C4-2B (cell line): ENCODE measurements around the gene CSNK2A1.

ENCODE experiments used
- ZFX ChIP-seq: fragments of 450-650 bp; IDR thresholded peaks from 2 replicates; pipeline ENCODE4 v1.6.1; 2017
- TF ChIP-seq, protein P1 (sequence below): fragments of 450-650 bp; conservative IDR thresholded peaks from 2 replicates; pipeline ENCODE4 v1.5.1; 2017; ENCODE audit warnings: mild to moderate bottlenecking

DNA sequence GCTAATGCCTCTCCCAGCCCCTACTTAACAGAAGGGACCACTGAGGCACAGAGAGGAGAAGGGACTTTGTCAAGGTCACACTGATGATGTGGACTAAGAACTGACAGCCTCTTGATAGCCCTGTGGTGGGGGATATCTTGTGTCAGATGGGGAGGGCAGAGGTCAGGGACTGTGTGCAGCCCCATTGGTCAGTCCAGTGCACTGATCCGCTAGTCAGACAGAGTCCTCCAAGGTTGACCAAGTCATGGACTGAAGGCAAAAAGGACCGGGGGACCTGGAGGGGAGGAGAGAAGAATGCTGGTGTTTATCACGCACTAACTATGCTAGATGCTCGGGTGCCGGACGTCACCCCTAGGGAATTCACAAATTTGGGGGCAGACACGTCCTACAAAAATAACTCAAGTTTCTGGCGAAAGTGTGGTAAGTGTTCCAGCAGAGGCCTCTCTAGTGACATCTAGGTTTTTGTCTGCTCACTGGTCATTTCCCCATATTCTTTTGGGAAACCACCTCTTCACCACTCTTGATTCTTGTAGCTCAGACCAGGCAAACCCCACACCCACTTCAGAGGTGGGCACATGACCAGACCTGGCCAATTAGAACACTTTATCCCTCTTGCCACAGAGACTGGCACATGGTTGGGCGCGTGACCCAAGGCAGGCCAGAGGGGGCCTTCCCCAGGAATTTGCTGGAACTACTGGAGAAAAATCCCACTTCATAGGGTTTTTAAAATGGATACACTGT is 45.5 kb upstream of the CSNK2A1 start:
- TF ChIP-seq, protein P1, sequence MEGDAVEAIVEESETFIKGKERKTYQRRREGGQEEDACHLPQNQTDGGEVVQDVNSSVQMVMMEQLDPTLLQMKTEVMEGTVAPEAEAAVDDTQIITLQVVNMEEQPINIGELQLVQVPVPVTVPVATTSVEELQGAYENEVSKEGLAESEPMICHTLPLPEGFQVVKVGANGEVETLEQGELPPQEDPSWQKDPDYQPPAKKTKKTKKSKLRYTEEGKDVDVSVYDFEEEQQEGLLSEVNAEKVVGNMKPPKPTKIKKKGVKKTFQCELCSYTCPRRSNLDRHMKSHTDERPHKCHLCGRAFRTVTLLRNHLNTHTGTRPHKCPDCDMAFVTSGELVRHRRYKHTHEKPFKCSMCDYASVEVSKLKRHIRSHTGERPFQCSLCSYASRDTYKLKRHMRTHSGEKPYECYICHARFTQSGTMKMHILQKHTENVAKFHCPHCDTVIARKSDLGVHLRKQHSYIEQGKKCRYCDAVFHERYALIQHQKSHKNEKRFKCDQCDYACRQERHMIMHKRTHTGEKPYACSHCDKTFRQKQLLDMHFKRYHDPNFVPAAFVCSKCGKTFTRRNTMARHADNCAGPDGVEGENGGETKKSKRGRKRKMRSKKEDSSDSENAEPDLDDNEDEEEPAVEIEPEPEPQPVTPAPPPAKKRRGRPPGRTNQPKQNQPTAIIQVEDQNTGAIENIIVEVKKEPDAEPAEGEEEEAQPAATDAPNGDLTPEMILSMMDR = no peak
- TF ChIP-seq ZFX = no peak
